HG03432 (cell line): Measurements from ENCODE around the gene CSTB.

Source experiments
- ATAC-seq: cut with Tn5 transposase; IDR thresholded peaks from one replicate; pipeline ENCODE4 v1.9.1; 2021; ENCODE audit warnings: mild to moderate bottlenecking, moderate library complexity; ENCODE audit not compliant: unreplicated experiment

The CSTB gene

GRCh38 chr21:43752758-43753438 lies 23.2 kb downstream of the CSTB start:
- ATAC-seq = no peak

GRCh38 chr21:43751955-43752591 lies 24.0 kb downstream of the CSTB start:
- no peak for ATAC-seq

GRCh38 chr21:43750339-43751033 lies 25.6 kb downstream of the CSTB start:
- no peak for ATAC-seq

GRCh38 chr21:43749651-43750262 lies 26.4 kb downstream of the CSTB start:
- no peak for ATAC-seq

GRCh38 chr21:43748622-43749021 lies 27.5 kb downstream of the CSTB start:
- ATAC-seq = no peak

GRCh38 chr21:43745772-43746517 lies 30.2 kb downstream of the CSTB start:
- no peak for ATAC-seq

- no peak for ATAC-seq
These were observed 31.4 kb downstream of the CSTB start for GRCh38 chr21:43744725-43745124.

- ATAC-seq = no peak
These were observed 32.2 kb downstream of the CSTB start for GRCh38 chr21:43743947-43744346.

GRCh38 chr21:43741423-43742096 lies 34.5 kb downstream of the CSTB start:
- ATAC-seq = no peak

- no peak for ATAC-seq
These were observed 35.5 kb downstream of the CSTB start for GRCh38 chr21:43740497-43741156.

- no peak for ATAC-seq
These were observed 36.3 kb downstream of the CSTB start for GRCh38 chr21:43739621-43740435.

- ATAC-seq = no peak
These were observed 38.8 kb downstream of the CSTB start for GRCh38 chr21:43737158-43737950.

GRCh38 chr21:43736224-43736883 lies 39.8 kb downstream of the CSTB start:
- ATAC-seq = no peak

GRCh38 chr21:43735236-43736091 lies 40.6 kb downstream of the CSTB start:
- no peak for ATAC-seq

GRCh38 chr21:43734928-43735229 lies 41.2 kb downstream of the CSTB start:
- ATAC-seq = no peak

GRCh38 chr21:43734131-43734927 lies 41.8 kb downstream of the CSTB start:
- no peak for ATAC-seq
